PFSK-1 (cell line): Measurements from ENCODE around the gene COL18A1.

ENCODE experiments used
- FOXP2 ChIP-seq: optimal IDR thresholded peaks from 2 replicates; pipeline ENCODE3; 2011; ENCODE audit warnings: borderline replicate concordance, control low read depth, inconsistent platforms; ENCODE audit not compliant: insufficient read depth; ENCODE audit errors: extremely low read length, extremely low read depth
- POLR2AphosphoS5 ChIP-seq: IDR thresholded peaks from 2 replicates; pipeline ENCODE4 v1.6.1; 2012; ENCODE audit warnings: low read depth, mild to moderate bottlenecking, control low read depth, low read length, moderate library complexity
- REST ChIP-seq, 2 experiments: IDR thresholded peaks; 2 replicates each; pipeline versions ENCODE4 v1.6.1 to v1.8.0; 2011 to 2012; ENCODE audit warnings: low read depth in 2 of 2, low read length in 2 of 2, control low read depth in 1 of 2, inconsistent platforms in 1 of 2, mild to moderate bottlenecking in 1 of 2, moderate library complexity in 1 of 2; ENCODE audit not compliant: insufficient read depth in 1 of 2
- SIN3A ChIP-seq: IDR thresholded peaks from 2 replicates; pipeline ENCODE4 v1.6.1; 2012; ENCODE audit warnings: mild to moderate bottlenecking, low read length, moderate library complexity, borderline replicate concordance; ENCODE audit not compliant: insufficient read depth
- TAF1 ChIP-seq: IDR thresholded peaks from 2 replicates; pipeline ENCODE4 v1.6.1; 2012; ENCODE audit warnings: low read length, control low read depth, borderline replicate concordance; ENCODE audit not compliant: insufficient read depth

COL18A1 gene

DNA sequence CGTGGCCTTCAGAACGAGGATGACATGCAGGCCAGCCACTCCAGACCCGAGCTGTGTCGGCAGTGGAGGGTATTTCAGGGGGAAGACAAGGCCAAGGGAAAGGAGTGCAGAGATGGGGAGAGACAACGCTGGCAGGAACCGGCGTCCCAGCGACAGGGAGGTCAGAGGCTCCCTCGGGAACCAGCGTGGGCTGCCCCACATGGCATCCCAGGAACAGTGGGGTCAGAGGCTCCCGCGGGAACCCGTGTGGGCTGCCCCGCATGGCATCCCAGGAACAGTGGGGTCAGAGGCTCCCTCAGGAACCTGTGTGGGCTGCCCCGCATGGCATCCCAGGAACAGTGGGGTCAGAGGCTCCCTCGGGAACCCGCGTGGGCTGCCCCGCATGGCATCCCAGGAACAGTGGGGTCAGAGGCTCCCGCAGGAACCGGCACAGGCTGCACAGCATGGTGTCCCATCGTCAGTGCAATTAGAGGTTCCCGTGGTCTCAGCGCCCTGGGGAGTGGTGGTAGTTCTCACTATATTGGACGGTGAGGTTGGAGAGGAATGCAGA lies 94.3 kb downstream of the COL18A1 start:
- TF ChIP-seq POLR2AphosphoS5 (no peak), FOXP2 (no peak)

GRCh38 chr21:45499970-45500577 lies 95.1 kb downstream of the COL18A1 start:
- TF ChIP-seq SIN3A = no peak
- TF ChIP-seq REST (IDR thresholded peaks at IDR 0.05; ENCODE audit: insufficient read depth in 1 of 2, low read depth in 2 of 2, low read length in 2 of 2) = no peak
- TF ChIP-seq TAF1 = no peak
- no peak for TF ChIP-seq POLR2AphosphoS5
- TF ChIP-seq FOXP2 = no peak

- TF ChIP-seq FOXP2 (no peak), SIN3A (no peak), REST (IDR thresholded peaks at IDR 0.05; ENCODE audit: insufficient read depth in 1 of 2, low read depth in 2 of 2, low read length in 2 of 2) (no peak), POLR2AphosphoS5 (no peak)
Observed at GRCh38 chr21:45502006-45502345, 97.0 kb downstream of the COL18A1 start.

DNA sequence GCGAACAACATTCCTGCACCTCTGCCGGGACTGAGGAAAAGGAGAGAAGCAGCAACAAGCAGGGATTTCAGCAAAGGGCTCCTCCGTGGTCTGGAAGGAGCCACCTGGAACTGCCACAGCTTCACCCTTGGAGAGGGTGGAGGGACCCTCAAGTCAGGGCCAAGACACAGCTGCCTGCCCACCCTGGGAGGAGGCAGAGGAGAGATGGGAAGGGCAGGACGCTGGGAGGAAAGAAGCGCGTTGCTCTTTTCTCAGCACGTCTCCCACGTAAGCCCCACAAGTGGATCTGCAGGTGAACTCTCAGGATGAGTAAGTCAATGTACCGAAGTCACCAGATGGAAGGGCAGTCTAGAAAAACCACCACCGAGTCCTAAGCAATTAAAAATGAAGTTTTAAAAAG lies 97.6 kb downstream of the COL18A1 start:
- TF ChIP-seq POLR2AphosphoS5 (no peak), TAF1 (no peak), REST (IDR thresholded peaks at IDR 0.05; ENCODE audit: insufficient read depth in 1 of 2, low read depth in 2 of 2, low read length in 2 of 2) (no peak), FOXP2 (no peak), SIN3A (no peak)

DNA sequence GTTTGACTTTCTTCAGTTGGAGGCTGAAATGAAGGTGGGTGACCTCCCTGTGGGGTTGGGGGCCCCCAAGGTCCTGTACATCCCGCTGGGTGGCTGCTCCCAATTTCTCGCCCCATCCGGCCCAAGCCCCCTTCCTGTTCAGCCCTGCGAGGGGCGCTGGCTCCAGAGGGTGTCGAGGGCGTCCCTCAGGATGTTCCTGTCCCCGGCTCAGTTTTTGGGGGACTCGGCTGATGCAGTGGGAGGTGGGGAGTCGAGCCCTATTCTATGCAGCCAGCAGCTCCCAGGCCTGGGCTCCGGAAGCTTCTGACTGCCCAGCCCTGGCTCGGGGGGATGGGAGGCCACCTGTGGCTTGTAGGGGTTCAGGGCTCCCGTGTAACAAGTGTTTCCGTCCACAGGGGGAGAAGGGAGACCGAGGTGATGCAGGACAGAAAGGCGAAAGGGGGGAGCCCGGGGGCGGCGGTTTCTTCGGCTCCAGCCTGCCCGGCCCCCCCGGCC lies 99.1 kb downstream of the COL18A1 start:
- TF ChIP-seq POLR2AphosphoS5 = no peak
- no peak for TF ChIP-seq REST (IDR thresholded peaks at IDR 0.05; ENCODE audit: insufficient read depth in 1 of 2, low read depth in 2 of 2, low read length in 2 of 2)
- TF ChIP-seq SIN3A = no peak
- TF ChIP-seq TAF1 = no peak
- TF ChIP-seq FOXP2 = no peak
